ENCODE measurements around the gene TRMT10A.

DNA sequence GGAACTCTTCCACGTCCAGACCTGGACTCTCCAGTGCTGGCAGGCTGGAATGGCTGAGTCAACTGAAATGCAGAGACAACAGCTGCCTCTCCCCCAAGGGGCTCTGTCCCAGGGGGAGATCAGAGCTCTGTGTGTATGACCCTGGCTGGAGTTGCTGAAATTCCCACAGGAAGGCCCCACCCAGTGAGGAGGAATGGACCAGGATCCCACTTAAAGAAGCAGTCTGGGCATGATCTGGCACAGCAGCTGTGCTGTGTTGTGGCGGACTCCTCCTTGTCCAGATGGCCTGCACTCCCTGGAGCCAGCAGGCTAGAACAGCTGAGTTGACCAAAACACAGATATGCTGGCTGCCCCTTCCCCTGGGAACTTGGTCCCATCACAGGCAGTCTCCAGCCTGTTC is 27.6 kb downstream of the TRMT10A start:
- TF ChIP-seq ZNF274 (IDR thresholded peaks at IDR 0.05; ENCODE audit: low read depth, low read length) (no peak), SUZ12 (IDR thresholded peaks at IDR 0.05; ENCODE audit: extremely low read depth, insufficient read depth, insufficient read length) (no peak), YY1 (IDR thresholded peaks at IDR 0.05; ENCODE audit: insufficient read depth, insufficient read length) (no peak)

Data from NT2/D1 (cell line).